Fibroblast of skin of left quadriceps (primary cell): ENCODE results near the gene EPB41L4B.
"Not testable (repeated sequence)": the region's sequence is repeated elsewhere in the genome, so short reads cannot be mapped to it uniquely, and the experiment has no call there.

Experiments
- DNase-seq, 2 experiments: peaks; one replicate each; pipeline ENCODE4 v3.0.0-alpha.2; 2013; ENCODE audit warnings: low read depth in 2 of 2

Gene EPB41L4B

DNA sequence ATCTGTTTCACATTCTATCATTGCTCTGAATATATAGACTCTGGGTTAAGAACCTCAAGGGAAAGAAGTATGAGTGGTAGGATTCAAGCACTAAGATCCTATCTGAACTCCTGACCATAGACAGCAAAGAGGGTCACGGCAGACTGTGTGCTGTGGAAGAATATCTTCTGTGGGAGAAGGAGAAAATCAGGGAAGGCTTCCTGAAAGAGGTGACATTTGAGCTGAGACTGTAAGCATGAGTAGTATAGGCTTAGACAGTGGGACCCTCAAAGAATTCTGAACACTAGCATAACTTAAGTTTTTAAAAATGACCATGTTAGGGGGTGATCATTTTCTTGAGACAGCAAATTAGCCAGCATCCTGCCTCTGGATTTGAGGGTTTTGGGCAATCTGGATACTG is 157.7 kb downstream of the EPB41L4B start:
- DNase-seq: no peak

GRCh38 chr9:109162677-109163076 is 158.2 kb downstream of the EPB41L4B start:
- no peak for DNase-seq

GRCh38 chr9:109161471-109161870 is 159.4 kb downstream of the EPB41L4B start:
- DNase-seq: no peak

DNA sequence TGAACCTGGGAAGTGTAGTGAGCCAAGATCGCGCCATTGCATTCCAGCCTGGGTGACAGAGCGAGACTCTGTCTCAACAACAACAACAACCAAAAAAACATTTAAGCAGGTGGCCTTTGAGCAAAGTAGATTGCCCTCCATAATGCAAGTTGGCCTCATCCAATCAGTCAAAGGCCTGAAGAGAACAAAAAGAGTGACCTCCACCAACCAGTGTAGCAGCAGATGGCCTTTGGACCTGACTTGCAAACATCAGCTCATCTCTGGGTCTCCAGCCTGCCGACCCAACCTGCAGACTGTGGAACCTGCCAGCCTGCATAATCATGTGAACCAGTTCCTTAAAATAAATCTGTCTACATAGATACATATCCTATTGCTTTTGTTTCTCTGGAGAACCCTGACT is 161.3 kb downstream of the EPB41L4B start:
- no peak for DNase-seq

DNA sequence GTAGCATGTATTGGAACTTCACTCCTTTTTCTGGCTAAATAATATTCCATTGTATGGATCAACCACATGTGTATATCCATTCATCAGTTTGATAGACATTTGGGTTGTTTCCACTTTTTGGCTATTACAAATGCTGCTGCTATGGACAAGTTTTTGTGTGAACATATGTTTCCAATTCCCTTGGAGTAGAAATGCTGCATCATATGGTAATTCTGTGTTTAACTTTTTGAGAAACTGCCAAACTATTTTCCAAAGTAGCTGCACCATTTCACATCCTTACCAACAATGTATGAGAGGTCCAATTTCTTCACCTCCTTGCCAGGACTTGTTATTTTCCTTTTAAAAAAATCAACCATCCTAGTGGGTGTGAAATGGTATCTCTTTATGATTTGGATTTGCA is 162.2 kb downstream of the EPB41L4B start:
- peak; percentile 69 for DNase-seq

GRCh38 chr9:109156708-109157107 is 164.2 kb downstream of the EPB41L4B start:
- DNase-seq: no peak

- no peak for DNase-seq
Measured at GRCh38 chr9:109150925-109151545, 169.8 kb downstream of the EPB41L4B start.

DNA sequence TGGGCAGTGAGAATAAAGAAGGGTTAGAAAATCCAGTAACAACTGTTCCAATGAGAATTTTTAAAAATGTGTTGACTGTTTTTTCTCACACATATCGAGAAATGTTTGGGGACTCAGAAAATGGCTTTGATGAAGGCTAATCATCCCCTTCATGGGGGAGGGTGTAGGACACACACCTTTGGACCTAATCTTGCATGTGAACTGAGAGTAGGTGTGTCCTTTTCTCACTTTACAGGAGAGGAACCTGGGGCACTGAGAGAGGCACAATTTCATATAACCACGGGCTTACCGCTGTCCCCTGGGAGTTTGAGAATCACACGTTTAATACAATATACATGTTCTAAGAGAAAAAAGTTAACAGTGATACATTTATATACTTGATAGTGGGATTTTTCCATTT is 171.1 kb downstream of the EPB41L4B start:
- no peak for DNase-seq

DNA sequence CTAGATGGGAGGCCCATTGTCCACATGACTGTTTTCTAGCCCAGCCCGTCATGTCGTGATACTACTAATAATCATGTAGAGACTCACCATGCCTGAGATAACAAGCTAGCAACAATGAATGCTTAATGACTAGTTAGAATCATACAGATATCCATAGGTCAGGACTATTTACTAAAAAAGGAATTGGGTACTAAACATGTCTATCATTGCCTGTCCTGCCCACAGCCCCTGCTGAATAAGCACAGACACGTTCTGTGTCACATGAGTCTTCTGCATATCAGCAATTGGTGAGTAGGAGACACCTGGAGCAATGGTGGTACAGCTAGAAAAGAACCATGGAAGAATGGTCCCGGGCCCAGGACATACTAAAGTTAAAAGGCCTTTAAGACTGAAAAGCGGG is 171.8 kb downstream of the EPB41L4B start:
- no peak for DNase-seq

DNA sequence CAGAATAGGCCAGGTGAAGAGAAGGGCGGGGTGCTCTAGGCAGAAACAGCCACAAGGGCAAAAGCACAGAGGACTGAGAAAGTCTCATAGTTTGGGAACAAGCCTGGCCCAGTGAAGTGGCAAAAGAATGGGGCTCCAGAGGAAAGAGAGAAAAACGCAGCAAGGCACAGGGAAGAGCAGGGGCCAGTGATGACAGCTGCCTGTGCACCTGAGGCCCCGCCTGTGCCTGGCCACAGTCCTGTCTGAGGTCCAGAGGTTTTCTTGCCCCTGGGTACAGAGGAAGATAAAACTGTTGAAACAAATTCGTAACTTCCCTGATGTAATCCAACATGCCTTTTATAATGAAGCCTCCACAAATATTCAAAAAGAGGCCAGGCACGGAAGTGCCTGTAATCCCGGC is 175.8 kb downstream of the EPB41L4B start:
- no peak for DNase-seq

DNA sequence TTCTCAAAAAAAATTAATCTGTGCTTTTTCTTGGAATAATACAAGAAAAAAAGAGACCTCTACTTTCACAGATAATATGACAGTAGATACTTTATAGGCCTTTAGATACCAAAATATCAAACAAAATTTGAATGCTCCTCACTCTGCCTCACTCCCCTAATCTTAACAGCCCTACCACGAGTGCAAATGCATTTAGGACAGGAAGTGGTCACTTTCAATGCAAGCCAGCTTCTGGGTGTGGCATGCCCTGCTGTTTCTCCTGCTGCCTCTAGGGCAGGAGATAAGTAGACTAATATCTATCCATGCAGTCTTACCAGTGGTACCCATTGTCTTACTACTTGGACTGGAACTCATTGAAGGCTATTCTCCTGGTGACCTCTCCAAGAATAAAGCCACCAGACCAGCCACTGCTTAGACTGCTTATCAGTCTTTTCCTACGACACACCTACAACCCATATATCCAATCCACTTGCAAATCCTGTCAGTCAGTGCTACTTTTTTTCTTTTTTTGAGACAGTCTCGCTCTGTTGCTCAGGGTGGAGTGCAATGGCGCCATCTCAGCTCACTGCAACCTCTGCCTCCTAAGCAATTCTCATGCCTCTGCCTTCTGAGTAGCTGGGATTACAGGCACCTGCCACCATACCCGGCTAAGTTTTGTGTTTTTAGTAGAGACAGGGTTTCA is 176.8 kb downstream of the EPB41L4B start:
- DNase-seq: no peak

DNA sequence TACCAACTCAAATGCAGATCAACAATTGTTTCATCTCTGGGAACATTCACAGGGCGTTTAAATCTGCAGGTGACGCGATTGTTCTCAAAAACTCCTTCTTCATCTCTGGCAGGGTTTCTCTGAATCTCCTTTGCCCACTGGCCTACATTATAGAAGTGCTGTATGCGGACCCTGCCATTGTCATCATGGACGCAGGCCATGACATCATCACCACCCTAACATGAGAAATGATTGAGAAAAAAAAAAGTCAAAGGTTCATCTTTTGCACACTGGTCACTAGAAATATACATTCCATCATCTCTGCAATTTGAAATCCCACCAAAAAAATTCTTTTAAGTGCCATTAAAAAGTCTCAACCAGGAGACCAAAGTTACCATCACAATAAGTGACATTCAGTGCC is 179.5 kb downstream of the EPB41L4B start:
- DNase-seq: no peak

DNA sequence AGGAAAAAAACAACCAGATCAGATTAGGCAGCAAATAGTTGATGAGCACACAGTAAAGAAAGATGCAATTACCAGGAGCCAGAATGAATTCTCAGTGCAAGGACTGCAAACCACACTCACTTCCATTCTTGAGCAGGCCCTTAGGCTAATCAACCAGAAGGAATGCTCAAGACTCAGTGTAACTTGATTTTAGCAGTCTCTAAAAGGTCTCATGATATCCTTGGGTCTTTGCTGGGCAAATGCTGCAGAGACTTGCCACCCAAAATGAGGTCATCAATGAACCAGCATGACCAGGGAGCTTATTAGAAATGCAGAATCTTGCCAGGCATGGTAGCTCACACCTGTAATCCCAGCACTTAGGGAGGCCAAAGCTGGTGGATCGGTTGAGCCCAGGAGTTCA is 181.0 kb downstream of the EPB41L4B start:
- DNase-seq: no peak

DNA sequence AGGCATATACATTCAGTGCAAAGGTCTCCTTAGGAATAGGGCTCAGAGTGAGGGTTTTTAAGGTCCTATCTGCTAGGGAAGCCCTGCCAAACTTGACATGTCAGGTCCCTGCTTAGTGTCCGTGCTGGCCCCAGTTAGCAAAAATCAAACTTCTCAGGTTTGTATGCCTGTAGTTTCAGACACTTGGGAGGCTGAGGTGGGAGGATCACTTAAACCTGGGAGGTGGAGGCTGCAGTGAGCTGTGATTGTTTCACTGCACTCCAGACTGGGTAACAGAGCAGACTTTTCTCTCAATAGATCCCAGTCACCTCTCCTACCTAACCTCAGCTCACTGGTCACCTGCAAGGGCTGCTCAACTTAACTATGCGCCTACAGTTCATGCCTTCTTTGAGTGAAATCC is 182.4 kb downstream of the EPB41L4B start:
- no peak for DNase-seq

DNA sequence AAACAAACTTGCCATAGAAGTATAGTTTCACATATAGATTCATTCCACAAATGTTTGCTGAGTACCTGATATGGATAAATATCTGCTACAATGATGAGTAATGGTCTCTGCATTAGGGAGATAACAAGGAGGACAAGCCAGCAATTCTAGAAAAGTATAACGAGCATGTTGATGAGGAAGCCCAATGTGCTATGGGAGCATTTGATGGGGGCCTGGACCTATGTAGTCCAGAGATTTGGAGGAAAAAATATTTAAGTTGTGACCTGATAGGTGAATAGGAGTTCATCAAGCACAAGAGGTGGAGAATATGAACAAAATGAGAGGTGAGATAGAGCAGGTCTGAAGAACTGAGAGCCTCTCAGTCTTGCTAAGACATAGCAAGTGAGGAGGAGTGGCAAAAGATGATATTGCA is 186.7 kb downstream of the EPB41L4B start:
- DNase-seq: no peak

DNA sequence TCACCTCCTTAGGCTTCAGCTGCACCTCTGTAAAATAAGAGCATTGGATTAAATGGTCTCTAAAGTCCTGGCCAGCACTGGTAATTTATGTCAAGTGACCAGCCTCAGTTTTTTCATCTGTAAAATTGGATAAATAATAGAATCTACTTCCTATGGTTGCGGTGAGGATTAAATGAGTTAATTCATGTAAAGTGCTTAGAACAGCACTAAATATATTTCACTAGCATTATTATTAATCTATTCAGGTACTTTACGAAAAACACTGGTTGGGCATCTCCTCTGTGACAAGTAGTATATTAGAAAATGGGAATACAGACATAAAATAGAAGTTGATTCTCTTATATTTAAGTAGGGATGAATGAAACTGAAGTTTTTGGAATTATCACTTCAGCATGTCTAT is 187.3 kb downstream of the EPB41L4B start:
- DNase-seq: no peak

GRCh38 chr9:109132567-109133021 is 188.3 kb downstream of the EPB41L4B start:
- no peak for DNase-seq

DNA sequence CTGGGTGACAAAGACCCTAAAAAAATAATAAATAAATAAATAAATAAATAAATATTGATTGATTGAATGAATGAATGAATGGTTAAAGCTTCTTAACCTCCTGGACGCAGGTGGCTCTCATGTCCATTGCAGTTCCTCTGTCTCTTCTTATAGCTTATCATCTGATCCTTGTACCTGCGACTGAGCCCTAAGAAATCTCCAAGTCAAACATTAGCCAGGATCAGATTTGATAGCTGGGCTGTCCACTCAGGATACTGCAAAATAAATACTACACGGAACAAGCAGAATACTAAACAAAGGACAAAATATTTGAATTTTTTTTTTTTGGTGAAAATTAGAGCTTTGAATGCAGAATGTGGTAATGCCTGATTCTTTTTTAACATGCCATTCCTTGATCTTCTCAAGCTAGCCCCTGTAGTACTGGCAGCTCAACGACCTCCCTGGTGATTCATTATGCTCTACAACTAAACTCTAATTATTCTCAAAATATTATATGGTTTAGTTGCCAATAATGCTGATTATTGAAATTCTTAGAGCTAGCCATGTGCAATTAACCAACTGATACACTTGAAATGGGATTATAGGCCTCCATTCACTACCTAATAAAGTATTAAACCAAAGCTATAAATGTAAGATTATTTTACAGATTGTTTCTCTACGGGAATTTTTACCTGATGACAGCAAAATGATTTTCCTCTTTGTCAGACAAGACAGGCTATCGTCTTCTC is 191.2 kb downstream of the EPB41L4B start:
- no peak for DNase-seq

GRCh38 chr9:109126671-109127070 is 194.2 kb downstream of the EPB41L4B start:
- not testable (repeated sequence) for DNase-seq

DNA sequence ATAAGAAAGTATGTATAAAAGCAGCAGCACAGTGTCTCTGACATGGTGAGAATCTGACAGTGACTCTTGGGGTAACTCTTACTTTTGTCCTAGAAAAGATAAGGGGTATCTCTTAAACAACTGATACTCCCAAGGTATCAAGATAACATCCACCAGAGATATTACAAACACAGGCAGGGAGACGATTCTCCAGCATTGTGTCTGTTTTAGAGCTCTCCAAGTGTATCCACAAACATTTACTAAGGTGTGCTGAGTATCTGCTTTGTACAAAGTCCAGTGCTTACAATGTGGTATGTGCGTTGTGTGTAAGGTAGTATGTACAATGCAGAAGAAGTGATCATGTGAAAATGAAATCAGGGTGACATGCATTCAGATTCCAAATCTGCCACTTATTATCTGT is 196.7 kb downstream of the EPB41L4B start:
- no peak for DNase-seq

DNA sequence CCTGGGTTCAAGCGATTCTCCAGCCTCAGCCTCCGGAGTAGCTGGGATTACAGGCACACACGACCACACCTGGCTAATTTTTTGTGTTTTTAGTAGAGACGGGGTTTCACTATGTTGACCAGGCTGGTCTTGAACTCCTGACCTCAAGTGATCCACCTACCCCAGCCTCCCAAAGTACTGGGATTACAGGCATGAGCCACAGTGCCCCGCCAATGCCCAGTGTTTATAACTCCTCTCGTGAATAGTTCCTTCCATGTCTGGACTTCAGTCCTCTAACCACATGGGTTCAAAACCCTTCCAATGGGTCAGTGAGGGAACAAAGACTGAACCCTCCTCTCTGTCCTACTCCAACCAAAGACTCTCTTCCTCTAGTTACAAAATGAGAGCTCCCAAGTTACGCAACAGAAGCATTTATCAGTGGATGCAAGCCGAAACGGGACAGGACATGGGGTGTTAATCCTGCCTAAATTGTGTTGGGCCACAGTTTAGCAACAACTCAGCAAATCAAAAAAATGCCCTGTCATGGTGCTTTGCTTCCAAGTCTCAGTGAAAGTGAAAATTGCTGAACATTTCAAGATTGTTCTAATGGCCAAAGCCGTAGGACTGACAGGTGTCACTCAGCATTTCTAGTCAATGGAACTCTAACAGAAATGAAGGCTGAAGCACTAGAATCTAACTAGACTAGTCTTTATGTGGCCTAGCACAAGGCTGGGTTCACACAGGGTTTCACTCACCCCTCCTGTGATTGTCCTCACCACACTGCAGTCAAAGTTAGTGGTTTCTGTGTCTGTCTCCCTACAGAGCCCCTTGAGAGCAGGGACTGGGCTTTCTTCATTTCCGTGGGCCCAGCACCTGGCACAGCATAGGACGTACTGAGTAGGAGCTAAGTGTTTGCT is 197.9 kb downstream of the EPB41L4B start:
- DNase-seq: no peak
